GM21528 (cell line): ENCODE measurements around the gene SIK2.

Source experiments
- ATAC-seq: cut with Tn5 transposase; IDR thresholded peaks from one replicate; pipeline ENCODE4 v1.9.1; 2021; ENCODE audit warnings: mild to moderate bottlenecking, moderate library complexity; ENCODE audit not compliant: unreplicated experiment, low FRiP score

Gene SIK2

DNA sequence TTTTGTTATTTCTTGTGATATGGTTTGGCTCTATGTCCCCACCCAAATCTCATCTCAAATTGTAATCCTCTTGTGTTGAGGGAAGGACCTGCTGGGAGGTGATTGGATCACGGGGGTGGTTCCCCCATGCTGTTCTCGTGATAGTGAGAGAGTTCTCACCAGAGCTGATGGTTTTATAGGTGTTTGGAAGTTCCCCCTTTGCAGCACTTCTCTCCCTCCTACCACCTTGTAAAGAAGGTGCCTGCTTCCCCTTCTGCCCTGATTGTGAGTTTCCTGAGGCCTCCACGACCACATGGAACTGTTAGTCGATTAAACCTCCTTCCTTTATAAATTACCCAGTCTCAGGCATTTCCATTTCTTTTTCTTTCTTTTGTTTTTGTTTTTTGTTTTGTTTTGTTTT lies 24.4 kb upstream of the SIK2 start:
- ATAC-seq, result no peak

DNA sequence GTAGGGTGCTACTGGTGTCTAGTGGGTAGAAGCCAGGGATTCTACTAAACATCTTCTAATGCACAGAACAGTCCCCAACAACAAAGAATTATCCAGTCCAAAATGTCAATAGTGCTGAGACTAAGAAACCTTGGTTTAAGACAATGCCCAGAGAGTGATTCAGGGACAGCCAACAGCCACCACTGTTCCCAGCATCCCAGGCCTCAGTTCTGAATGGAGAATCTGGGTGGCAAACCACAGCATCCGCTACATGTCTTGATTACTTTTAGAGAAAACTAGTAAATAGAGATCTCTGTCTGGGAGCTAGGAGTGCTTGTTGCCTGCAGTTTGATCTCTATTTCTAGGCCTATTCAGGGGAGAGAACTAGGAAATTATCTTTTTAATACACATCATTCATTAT lies 20.9 kb upstream of the SIK2 start:
- ATAC-seq, result no peak

DNA sequence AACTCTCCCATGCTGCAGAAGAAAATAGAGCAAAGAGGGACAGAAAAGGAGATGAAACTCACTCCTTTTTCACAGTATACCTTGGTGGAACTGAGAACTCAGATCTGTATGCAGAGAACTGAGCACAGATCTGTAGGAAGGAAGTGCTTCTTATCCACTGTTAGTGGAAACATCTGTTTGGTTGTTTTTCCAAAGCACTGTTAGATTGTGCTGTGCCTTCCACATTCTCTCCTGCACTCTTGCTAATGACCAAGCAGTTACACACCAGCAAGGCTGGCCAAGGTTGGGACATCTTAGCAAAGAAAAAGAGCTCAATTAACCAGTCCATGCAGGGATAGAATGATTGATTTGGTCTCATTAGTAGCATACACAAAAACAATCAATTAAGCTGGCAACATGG lies 20.1 kb upstream of the SIK2 start:
- no peak for ATAC-seq

DNA sequence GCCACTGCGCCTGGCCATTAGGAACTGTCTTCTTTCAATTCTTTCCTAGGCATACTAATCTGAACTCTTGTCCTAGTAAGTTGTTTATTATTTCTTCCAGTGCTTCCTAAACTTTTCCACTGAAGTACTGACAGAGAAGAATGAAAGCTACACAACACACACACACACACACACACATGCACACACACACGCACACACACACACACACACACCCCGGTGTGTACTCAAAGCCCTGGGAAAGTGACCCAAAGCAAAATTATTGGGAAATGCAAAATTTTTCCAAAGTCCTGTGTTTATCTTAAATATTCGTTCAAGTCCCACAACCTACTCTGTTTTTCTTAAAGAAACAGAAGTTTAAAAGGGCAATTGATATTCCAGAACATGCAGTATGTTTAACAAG lies 19.4 kb upstream of the SIK2 start:
- ATAC-seq, result no peak

DNA sequence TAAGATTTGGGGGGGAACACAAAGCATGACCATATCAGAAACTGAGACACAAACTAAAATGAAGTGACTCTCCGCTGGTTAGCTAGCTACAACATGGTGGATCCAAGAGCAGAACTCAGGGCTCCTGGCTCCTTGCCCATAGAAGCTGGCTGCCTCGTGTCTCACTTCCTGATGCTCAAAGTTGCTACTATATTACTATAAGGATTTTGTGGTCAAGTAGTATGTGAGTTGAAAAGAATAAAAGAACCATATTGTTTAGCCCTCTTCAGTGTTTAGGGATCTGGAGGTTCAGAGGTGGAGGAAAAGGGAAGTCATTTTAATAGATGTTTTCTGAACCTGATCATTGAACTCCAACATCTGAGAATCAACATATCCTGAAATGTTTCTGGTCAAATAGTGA lies 16.9 kb upstream of the SIK2 start:
- ATAC-seq, result no peak

DNA sequence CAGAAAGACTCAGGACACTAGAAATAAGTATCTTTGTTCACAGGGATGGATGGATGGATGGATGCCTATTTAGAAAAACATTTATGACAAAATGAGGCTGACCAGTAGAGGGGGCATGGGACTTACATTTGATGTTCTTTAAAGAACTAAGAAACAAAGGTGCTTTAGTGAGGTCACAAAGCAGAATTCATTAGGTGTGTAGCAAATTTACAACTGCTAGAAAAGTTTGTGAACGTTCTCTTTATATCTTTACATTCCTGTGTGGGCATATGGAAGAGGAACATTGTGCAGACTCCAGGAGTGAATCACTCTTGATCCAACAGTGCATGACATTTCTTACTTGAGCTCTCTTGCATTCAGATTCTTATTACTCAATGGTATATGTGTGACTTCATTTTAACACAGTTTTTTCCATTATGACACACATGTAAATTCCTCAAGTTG lies 15.8 kb upstream of the SIK2 start:
- ATAC-seq, result no peak

DNA sequence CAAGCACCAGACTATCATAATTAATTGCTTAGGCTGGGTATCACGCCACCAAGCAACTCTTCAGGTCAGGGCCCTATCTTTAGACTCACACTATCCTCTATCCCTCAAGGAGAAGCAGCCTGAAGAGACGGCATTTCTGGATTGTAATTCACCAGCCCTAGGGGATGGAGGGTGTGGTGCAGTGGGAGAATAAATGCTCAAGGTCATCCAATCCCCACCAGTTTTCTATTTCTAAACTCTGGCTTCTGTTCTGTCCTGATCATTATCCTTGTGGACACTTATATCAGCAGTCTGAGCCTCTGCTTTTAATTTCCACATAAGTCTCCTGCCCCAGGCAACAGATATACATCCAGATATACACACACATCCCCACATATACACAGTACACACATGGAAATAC lies 13.1 kb upstream of the SIK2 start:
- no peak for ATAC-seq

DNA sequence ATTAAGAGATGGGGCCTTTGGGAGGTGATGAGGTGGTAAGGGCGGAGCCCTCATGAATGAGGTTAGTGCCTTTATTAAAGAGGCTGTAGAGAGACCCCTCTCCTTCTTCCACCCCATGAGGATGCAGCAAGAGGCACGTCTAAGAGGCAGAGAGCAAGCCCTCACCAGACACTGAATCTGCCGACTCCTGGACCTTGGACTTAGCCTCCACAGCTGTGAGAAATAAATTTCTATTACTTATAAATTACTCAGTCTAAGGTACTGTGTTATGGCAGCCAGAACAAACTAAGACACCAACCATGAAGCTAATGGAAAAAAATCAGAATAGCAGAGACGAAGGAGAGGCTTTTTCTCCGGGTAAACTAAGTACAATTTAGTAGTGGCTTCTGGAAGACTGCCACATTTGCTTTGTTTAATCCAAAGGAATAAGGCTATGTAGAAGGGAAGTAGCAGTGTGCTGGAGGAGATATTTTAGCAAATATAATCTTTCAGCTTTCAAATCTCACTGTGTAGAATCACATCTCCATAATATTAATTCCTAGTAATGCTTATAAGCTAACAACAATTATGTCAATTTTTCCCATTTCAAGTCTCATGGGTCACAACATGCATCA lies 12.3 kb upstream of the SIK2 start:
- ATAC-seq, result no peak

DNA sequence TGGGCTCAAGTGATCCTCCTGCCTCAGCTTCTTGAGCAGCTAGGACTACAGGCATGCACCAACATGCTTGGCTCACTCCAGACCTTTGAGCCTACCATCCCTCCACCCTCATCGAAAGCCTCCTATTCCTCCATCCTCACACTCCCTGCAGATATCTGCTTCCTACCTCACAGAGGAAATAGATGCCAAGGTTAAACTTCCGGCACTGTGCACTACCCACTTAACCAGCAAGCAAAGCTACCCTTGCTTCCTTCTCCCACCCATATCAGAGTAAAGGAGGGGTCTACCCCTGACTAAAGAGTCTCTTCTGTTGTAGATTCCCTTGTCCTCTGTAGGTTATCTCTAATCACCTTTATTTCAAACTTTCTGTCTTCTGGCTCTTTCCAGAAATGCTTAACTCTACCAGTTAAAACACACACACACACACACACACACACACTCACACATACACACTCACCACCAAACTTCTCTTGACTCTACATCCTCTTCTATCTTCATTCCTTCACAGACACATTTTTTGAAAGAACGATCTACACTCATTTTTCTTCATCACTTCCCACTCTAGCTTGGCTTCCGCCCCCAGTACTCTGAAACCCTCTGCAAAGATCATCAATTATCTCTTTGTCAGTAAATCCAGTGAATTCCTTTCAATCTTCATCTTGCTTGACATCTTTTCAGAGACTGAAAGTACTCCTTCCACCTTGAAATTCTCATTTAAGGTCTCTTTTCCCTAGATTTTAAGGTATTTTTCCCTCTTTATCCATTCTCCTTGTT lies 10.9 kb upstream of the SIK2 start:
- ATAC-seq, result no peak

DNA sequence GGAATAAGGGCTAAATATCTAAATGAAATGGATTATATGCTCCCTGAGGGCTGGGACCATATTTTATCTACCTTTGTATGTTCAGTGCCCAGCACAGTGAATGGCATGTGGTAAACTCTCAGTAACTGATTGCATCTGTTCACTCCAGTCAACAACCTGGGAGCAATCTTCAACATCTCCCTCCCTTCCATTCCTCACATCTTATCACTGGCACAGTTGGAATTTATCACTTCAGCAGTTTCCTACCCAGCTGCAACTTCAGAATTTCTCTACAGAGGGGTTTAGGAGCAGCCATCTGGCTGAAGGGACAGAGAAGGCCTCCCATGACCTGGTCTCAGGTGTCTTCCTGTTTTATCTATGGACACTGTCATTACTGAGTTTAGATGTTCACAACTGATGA lies 9.8 kb upstream of the SIK2 start:
- no peak for ATAC-seq

DNA sequence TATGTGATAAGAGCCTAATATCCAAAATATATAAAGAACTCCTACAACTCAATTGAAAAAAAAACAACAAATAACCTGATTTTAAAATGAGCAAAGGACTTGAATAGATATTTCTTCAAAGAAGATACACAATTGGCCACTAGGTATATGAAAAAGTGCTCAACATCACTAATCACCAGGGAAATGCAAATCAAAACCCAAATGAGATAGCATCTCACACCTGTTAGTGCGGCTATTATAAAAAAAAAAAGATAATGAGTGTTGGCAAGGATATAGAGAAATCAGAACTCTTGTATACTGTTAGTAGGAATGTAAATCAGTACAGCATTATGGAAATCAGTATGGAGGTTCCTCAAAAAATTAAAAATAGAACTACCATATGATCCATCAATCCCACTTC lies 5.9 kb upstream of the SIK2 start:
- no peak for ATAC-seq

DNA sequence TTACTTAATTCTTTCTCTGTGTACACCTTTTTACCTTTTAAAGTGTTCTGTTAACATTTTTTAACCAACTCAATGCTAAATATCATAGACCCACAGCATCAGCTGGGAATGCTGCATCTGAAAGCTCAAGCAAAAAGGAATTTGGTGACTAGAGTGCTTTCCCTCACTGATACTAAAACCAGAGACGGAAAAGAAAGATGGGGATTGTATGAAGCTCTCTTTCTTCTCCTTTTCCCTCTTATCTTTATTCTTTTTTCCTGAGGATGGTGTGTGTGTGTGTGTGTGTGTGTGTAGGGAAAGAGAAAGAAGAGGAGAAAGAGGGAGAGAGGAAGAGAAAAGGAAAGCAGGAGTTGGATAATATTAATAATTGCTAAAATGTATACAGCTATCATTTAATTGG lies 4.1 kb upstream of the SIK2 start:
- ATAC-seq, result no peak

DNA sequence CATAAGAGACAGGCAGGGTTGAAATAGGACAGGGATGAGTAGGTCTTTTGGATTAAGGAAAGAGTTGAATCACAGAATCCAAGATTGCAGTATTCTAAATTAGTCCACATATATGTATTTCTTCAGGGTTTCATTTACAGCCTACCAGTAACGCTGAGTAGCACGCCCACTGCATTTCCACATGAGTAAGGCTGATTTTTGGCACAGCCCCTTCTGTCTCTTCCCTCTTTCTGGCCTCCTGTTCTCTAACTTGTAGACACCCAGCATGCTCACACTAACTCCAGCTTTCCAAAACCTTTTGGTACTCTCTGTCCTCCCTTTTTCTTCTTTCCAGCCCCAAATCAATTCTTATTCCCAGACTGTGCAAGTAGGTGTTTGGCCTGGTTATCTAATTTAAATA lies 3.7 kb upstream of the SIK2 start:
- no peak for ATAC-seq

DNA sequence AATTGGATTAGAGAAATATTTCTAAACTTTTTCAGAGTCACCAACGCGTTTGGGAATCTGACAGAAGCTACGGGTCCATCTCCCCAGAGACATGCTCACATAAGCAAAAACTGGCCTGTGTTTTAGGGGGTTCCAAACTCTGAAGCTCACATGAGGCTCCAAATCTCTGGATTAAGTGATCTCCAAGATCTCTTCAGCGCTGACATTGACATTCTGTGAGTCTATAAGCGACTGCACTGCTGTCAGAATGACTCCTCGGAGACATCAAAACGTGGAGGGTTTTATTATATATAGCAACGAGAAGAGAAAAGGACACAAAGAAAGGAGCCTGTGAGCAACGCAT lies 642 bp upstream of the SIK2 start:
- no peak for ATAC-seq

DNA sequence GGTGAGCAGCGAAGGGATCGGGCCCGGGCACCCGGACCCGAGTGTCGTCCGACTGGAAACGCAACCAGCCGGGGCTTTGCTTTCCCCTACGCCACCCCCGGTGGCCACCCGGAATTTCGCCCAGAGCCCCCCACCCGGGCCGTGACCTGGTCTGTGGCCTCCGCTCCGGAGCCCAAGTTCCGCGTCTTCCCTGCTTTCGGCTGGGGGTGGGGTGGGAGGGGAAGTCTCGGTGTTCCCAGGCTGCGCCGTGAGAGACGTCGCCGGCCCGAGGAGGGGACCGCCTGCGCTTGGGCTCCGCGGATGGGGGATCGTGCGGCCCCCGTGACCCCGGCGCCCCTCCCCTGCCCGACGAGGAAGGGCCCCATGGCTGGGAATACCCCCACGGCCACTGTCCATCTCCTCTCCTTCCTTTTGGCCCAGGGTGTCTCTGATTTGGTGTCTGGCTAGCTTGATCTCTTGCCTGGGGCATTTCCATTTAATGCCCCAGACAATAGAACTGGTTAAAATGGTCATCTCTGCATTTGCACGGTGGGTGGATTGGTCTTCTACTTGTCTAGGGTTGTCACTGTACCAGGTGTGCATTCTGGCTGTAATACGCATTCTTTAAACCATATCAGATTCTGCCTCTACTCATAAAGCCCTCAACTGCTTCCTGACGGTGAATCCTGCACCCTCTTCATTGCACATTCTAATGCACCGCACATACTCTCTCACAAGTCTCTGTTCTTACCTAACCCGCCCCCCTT lies 789 bp downstream of the SIK2 start:
- no peak for ATAC-seq

DNA sequence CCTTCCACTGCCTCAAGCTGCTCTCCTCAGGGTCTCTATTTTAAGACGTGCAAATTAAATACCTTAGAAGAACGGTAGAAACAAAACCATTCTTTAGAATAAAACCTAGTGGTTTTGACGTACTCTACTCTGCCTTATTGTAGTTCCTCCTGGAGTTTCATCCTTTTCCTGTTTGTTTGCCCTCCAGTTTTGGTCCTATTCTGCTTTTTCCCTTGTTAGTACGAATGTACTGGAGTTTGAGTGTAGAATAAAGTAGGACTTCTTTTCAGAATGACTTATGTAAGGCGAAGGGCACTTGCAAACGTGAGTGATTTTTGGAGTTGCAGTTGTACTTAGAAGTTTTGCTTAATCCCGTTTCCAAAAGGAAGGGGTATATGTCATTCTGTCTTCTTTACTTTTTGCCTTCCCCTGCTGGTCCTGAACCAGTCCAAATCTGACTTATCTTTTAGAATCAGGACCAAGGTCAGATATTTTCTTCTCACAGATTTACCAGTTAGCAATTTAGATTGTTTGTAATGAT lies 1.4 kb downstream of the SIK2 start:
- ATAC-seq, result no peak

DNA sequence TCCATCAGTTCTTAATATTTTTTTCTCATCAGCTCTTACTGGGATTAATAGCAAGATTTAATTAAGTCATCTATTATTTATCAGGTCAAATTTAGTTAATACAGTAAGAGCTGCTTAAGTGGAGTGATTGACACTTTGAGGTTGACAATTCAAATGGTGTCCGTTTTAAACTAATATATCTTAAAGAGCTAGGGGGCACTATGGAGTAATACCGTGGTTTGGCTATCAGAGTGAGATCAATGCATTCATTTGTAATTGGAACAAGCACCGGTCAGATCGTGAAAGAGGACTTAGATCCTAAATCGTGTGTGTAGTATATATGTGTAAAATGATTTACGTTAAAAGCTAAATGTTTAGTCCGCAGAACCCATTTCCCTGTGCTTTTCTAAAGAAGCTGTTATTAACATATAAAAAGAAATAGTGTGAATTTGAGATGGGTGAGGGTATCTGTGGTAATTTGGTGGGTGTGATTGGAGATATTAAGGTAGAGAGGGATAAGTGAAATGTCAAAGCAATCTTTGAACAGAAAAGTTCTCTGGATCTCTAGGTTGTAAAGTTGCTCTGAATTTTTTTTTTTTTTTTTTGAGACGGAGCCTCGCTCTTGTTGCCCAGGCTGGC lies 2.3 kb downstream of the SIK2 start:
- ATAC-seq, result no peak

DNA sequence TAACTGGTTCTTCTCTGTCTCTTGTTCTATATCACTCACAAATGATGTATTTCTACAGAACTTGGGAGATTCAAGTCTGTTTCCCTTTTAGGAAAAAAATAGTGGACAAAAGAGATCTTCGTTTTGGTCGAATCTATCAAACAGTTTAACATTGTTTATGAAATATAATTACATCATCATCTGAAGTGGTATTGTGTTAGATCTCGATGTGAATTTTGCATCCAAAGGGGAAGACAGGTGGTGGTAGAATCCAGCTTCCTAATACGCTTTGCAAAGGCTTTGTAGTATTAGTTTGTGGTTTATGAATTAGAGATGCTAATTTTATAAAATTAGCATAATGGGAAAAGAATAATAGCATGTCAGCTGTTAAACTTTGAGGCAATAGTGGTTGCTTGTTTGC lies 3.4 kb downstream of the SIK2 start:
- no peak for ATAC-seq

DNA sequence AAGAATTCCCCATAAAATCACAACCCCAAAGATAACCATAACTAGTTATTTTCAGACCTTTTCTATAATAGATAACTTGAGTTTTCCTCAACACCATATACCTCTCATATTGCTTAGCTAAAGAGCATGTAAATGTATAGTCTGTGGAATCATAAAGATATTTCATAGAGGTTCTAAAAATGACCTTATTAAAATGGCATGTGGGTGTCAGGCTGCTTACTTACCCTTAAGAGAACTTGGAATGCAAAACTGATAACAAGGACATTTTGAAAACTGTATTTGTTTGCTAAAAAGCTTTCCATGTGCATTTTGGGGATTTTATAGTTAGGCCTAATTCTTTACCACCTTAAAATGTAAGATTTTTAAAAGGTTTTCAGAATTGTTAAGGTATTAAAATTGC lies 4.7 kb downstream of the SIK2 start:
- no peak for ATAC-seq

DNA sequence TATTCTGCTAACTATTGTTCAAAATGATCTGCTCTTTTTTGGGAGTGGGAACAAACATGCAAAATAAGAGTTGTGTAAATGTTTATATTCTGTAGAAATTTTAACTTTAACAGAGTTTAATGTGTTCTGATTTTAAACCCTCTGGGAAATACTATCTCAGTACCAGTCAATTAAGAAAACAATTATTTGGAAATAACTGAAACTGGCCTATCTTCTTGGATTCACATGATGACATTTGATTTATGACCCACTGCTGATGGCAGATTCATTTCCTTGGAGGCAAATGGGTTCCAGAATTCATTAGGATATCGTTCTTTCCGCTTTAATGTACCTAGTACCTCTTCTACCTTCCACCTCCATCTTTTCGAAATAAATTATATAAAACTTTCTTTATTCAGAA lies 5.5 kb downstream of the SIK2 start:
- ATAC-seq, result no peak

DNA sequence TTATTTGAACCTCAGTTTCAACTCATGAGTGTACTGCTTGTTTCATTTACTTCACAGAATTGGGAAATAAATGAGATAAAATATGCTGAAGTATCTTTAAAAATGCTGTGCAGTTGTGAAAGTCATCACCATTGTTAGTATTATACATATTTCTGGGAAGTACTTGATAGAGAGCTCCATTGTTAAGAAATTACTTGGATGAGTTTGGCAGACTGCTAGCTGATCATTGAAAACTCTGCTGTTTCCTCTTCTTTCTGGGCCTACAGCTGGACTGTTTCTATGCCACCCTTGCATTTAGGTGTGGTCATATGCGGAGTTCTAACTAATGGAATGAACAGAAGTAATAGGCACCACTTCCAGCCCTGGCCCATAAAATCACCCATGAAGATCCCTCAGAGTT lies 10.0 kb downstream of the SIK2 start:
- ATAC-seq, result no peak
